ENCODE data around the gene RASGRP2.

DNA sequence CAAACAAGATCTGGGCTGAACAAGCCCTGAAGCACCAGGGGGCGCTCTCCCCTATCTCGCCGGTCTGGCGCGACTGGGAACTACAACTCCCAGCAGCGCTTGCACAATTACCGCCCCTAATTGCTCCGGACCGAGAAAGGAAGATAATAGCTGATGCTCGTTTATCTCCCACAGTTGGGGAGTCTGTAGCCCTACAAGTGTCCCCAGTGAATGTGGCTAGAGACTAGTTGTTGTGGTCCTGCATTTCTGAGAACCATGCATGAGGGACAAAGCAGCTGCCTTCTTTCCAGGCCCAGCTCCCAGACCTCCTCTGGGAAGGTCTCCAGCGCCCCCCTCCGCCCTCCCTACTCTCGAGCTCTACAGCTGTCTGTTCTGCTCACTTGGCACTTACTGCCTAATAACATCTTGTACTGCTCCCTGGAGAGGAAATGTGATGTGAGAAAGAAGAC is 55.4 kb downstream of the RASGRP2 start:
- TF ChIP-seq, protein P1, sequence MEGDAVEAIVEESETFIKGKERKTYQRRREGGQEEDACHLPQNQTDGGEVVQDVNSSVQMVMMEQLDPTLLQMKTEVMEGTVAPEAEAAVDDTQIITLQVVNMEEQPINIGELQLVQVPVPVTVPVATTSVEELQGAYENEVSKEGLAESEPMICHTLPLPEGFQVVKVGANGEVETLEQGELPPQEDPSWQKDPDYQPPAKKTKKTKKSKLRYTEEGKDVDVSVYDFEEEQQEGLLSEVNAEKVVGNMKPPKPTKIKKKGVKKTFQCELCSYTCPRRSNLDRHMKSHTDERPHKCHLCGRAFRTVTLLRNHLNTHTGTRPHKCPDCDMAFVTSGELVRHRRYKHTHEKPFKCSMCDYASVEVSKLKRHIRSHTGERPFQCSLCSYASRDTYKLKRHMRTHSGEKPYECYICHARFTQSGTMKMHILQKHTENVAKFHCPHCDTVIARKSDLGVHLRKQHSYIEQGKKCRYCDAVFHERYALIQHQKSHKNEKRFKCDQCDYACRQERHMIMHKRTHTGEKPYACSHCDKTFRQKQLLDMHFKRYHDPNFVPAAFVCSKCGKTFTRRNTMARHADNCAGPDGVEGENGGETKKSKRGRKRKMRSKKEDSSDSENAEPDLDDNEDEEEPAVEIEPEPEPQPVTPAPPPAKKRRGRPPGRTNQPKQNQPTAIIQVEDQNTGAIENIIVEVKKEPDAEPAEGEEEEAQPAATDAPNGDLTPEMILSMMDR (IDR thresholded peaks at IDR 0.05) = peak; percentile 90 to 94 (median 93)
- peak in 1 of 2 donors; percentile 17 for TF ChIP-seq POLR2A (IDR thresholded peaks at IDR 0.05)
